22Rv1 (cell line): Measurements from ENCODE around the gene PLXNC1.

Experiments used
- H3K27ac ChIP-seq: fragments of 450-650 bp; 2 replicates; pipeline ENCODE4 v1.5.1; 2017
- ZFX ChIP-seq: fragments of 450-650 bp; IDR thresholded peaks from 2 replicates; pipeline ENCODE4 v1.6.1; 2017; ENCODE audit warnings: antibody characterized with exemption, borderline replicate concordance
- TF ChIP-seq, protein P1 (sequence below): fragments of 450-650 bp; IDR thresholded peaks from 2 replicates; pipeline ENCODE4 v1.5.1; 2017; ENCODE audit warnings: mild to moderate bottlenecking

Gene PLXNC1

DNA sequence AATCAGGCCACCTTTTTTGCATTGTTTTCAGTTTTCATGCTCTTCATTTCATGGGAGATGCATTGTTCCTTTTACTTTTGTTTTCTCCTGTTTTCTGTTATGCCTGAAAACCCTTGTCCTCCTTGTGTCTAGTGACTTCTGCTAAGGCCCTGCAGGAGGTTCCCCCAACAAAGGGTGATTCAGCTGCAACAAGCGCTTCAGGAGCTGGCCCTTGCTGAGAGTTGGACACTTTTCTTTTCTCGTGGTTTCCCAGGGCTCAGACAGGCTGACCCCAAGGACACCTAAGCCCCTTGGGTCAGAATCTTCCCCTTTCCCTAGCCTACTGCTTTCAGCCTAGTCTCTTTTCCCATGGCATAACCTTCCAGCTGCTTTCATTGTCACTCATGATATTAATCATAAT lies 98.9 kb downstream of the PLXNC1 start:
- H3K27ac ChIP-seq, result no peak overlapping the region
- TF ChIP-seq, protein P1, sequence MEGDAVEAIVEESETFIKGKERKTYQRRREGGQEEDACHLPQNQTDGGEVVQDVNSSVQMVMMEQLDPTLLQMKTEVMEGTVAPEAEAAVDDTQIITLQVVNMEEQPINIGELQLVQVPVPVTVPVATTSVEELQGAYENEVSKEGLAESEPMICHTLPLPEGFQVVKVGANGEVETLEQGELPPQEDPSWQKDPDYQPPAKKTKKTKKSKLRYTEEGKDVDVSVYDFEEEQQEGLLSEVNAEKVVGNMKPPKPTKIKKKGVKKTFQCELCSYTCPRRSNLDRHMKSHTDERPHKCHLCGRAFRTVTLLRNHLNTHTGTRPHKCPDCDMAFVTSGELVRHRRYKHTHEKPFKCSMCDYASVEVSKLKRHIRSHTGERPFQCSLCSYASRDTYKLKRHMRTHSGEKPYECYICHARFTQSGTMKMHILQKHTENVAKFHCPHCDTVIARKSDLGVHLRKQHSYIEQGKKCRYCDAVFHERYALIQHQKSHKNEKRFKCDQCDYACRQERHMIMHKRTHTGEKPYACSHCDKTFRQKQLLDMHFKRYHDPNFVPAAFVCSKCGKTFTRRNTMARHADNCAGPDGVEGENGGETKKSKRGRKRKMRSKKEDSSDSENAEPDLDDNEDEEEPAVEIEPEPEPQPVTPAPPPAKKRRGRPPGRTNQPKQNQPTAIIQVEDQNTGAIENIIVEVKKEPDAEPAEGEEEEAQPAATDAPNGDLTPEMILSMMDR, result no peak
- no peak for TF ChIP-seq ZFX

DNA sequence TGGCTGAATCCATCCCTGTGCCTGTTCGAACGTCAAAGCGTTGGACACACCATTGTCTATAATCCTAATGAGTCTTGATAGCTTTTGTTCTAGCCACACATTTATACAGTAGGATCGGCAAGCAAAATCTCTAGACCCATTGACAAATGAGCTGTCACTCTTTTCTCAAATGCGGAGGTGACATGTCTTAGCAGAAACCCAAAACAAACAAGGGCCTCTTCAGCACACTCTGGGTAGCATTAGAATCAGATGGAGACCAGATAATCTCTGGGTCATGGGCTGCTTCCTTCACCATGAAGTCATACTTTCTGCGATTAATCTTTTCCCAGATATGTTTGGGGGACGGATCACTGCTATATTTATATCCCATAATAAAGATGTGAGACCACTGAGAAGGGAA lies 100.2 kb downstream of the PLXNC1 start:
- TF ChIP-seq, protein P1, result no peak
- no peak for TF ChIP-seq ZFX
- no peak overlapping the region for H3K27ac ChIP-seq

DNA sequence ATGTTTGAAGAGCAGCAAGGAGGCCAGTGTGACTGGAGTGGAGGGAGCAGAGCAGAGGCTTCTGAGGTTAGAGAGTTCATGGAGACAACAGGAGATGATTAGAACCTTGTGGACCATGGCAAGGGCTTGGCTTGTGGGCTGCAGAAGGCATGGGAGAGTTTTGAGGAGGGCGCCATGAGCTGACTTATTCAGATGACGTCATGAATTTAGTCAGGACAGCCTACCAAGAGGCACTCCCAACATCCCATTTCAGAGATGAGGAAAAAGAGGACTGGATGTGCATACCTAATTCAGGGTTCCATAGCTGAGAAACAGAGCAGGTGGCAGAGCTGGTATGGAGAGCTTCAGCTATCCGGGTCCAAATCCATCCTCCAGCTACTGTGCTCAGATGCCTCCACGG lies 101.8 kb downstream of the PLXNC1 start:
- TF ChIP-seq, protein P1, result no peak
- no peak for TF ChIP-seq ZFX

DNA sequence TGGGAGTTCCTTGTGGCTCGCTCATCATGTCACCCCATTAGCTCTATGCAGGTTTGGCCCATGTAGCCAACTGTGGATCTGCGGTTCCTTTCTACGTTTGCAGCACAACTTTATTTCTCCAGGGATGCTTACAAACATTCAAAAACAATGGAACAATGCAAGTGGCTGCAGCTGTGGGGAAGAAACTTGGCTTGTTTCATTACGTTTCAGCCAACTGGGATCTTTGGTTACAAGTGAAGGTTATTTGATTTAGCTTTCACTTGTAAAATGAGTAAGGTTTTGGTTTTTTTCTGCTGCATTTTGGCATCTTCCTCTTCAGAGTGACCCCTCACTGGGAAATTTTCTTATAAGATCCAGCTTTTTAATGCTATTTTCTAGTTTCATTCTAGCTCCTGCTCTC lies 105.9 kb downstream of the PLXNC1 start:
- no peak for TF ChIP-seq ZFX
- TF ChIP-seq, protein P1, result no peak
- no peak overlapping the region for H3K27ac ChIP-seq

More for the DNA sequence above, 101.8 kb downstream of the PLXNC1 start:
- no peak overlapping the region for H3K27ac ChIP-seq

DNA sequence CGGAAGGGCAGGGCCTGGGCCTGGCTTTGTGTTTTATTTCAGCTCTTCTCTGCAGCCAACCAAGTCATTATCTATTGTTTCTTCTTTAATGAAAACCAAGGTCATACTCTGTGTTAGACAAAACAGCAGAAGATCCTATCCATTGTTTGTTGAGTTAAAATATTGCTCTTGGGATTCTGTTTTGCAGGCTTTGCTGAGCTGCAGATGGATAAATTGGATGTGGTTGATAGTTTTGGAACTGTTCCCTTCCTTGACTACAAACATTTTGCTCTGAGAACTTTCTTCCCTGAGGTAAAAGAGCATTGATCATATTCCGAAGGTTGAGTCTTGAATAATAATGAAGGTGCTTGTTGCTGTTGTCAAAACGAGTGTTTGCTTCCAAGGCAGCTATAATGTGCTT lies 106.6 kb downstream of the PLXNC1 start:
- no peak for TF ChIP-seq ZFX
- TF ChIP-seq, protein P1, result no peak
- no peak overlapping the region for H3K27ac ChIP-seq

DNA sequence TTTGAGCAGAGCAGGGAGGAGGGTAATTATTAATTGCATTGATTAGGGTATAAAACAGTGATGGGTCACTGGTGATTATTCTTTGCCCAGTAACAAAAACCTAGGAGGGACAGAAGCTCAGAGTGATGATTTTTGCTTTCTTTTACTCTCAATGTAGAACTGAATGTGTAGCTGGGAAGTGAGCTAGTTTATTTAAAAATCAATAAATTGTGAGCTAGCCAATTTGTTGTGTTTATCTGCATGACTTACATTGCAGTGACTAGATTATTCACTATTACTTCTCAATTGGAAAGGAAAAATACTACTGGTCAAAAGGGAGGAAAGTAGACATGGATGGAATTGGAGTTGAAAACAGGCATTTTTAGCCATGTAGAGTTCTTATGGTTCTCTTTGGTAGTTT lies 107.1 kb downstream of the PLXNC1 start:
- no peak overlapping the region for H3K27ac ChIP-seq
- no peak for TF ChIP-seq ZFX
- TF ChIP-seq, protein P1, result no peak

DNA sequence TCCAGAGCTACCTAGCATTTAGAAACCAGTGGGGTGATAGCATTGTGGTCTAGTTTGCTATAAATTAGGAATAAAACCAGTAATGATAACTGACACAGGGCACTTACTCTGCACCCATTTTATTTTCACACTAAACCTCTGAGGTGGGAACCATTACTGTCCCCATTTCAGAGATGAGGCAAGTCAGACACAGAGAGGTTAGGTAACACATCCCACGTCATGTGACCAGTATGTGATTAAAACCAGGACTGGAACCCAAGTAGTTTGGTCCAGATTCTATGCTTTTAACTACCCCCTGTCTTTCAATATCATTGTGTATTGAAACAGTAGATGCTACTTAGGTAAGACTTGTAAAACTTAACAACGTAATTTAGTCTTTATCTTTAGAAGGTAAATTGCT lies 110.2 kb downstream of the PLXNC1 start:
- no peak overlapping the region for H3K27ac ChIP-seq
- TF ChIP-seq, protein P1, result no peak
- no peak for TF ChIP-seq ZFX
